ENCODE measurements around the gene ARHGEF19.

GRCh38 chr1:16176653-16177052 is 35.8 kb downstream of the ARHGEF19 start:
- TF ChIP-seq POLR2A (IDR thresholded peaks at IDR 0.05) (no peak), CTCF (IDR thresholded peaks at IDR 0.05) (no peak)

Data from vagina (tissue), 2 donors.